ENCODE measurements around the gene LRFN4. TPM values are rescaled to one million over a fixed set of nuclear protein-coding genes. Genes with fewer than 3 reads are reported as not detected.

LRFN4 gene
- total RNA-seq, 1 experiment from 2014 or later: 8.7 TPM

- H3K9me2 ChIP-seq (replicated peaks; ENCODE audit: insufficient read depth, low read length): no peaks in the 10 kb centered on the region
- H3K9ac ChIP-seq (ENCODE audit: low read length): no peak overlapping the region
- H3K79me2 ChIP-seq (ENCODE audit: low read length): no peaks in the 10 kb centered on the region
- H3K27me3 ChIP-seq (ENCODE audit: low read length): no peaks in the 10 kb centered on the region
- DNase-seq: no peak
- H3K9me3 ChIP-seq (ENCODE audit: low read length): no peaks in the 10 kb centered on the region
- H3K4me1 ChIP-seq (ENCODE audit: low read length): peaks cover 30% of the 10 kb centered on the region
- H3K4me2 ChIP-seq (ENCODE audit: low read depth, low read length, poor library complexity, severe bottlenecking): no peak overlapping the region
- no peak overlapping the region for H3K4me3 ChIP-seq (ENCODE audit: low read length)
- no peaks in the 10 kb centered on the region for H3K36me3 ChIP-seq (ENCODE audit: insufficient read depth, low read length)
- H2AFZ ChIP-seq (ENCODE audit: low read length): no peak overlapping the region
- no peak overlapping the region for H3K27ac ChIP-seq (ENCODE audit: low read length)
- H4K20me1 ChIP-seq (ENCODE audit: insufficient read depth, low read depth, low read length): no peaks in the 10 kb centered on the region
These were observed 22.1 kb downstream of the LRFN4 start for GRCh38 chr11:66879000-66879399.

DNA sequence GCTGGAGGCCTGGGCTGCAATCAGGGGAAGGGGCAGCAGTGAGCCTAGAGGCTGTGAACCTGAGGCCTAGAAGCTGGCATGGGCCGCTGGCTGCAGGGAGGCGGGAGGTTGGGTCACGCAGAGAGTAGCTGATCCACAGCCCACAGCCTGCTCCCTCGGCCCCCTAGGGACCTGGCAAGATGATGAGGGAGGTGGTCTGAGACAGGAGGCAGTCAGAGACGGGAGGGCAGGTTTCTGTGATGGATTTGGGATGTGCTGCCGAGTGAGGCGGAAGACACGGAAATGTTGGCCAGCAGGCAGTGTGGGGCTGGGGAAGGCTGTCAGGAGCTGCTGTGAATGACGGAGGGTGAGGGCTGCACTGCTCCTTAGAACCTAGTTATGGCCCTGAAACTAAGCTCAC, 22.7 kb downstream of the LRFN4 start:
- Histone ChIP-seq H3K9ac (ENCODE audit: low read length) (no peak overlapping the region), H3K4me2 (ENCODE audit: low read depth, low read length, poor library complexity, severe bottlenecking) (no peak overlapping the region), H3K79me2 (ENCODE audit: low read length) (no peaks in the 10 kb centered on the region), H3K4me3 (ENCODE audit: low read length) (no peak overlapping the region), H4K20me1 (ENCODE audit: insufficient read depth, low read depth, low read length) (no peaks in the 10 kb centered on the region), H3K9me3 (ENCODE audit: low read length) (no peaks in the 10 kb centered on the region), H3K36me3 (ENCODE audit: insufficient read depth, low read length) (no peaks in the 10 kb centered on the region), H2AFZ (ENCODE audit: low read length) (no peak overlapping the region), H3K9me2 (replicated peaks; ENCODE audit: insufficient read depth, low read length) (no peaks in the 10 kb centered on the region), H3K4me1 (ENCODE audit: low read length) (peaks cover 30% of the 10 kb centered on the region), H3K27ac (ENCODE audit: low read length) (no peak overlapping the region), H3K27me3 (ENCODE audit: low read length) (no peaks in the 10 kb centered on the region)
- DNase-seq: no peak

DNA sequence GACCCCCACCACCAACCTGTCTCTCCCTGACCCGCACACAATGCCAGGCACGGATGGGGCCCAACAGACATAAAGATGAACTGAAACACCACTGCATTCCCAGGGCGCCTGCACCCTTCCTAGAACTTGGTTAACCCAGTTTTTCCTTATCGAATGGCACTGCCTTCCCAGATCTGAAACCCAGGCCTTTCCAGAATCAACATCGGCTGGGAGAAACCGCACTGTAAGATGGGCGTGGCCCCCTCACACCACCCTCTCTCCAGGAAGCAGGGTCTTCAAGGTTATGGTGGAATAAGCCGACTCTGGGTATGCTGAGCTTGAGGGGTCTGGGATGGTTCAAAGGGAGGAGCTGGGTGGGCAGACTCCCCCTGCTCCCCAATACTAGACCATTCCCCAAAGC, 23.1 kb downstream of the LRFN4 start:
- Histone ChIP-seq H4K20me1 (ENCODE audit: insufficient read depth, low read depth, low read length) (no peaks in the 10 kb centered on the region), H3K27me3 (ENCODE audit: low read length) (no peaks in the 10 kb centered on the region), H3K36me3 (ENCODE audit: insufficient read depth, low read length) (no peaks in the 10 kb centered on the region), H3K4me1 (ENCODE audit: low read length) (peaks cover 30% of the 10 kb centered on the region), H3K4me2 (ENCODE audit: low read depth, low read length, poor library complexity, severe bottlenecking) (peak overlapping the region; percentile 53), H3K4me3 (ENCODE audit: low read length) (no peak overlapping the region; the same call in 1 of the 2 replicates), H3K9me2 (replicated peaks; ENCODE audit: insufficient read depth, low read length) (no peaks in the 10 kb centered on the region), H3K79me2 (ENCODE audit: low read length) (no peaks in the 10 kb centered on the region), H2AFZ (ENCODE audit: low read length) (no peak overlapping the region), H3K9me3 (ENCODE audit: low read length) (no peaks in the 10 kb centered on the region), H3K27ac (ENCODE audit: low read length) (no peak overlapping the region), H3K9ac (ENCODE audit: low read length) (peak overlapping the region; percentile 46)
- DNase-seq: no peak

GRCh38 chr11:66880496-66881450, 23.9 kb downstream of the LRFN4 start:
- peak overlapping the region; percentile 53 for H3K4me2 ChIP-seq (ENCODE audit: low read depth, low read length, poor library complexity, severe bottlenecking)
- H3K9ac ChIP-seq (ENCODE audit: low read length): peak overlapping the region; percentile 46
- peak overlapping the region; percentile 2; the same call in 1 of the 2 replicates for H3K4me3 ChIP-seq (ENCODE audit: low read length)
- H4K20me1 ChIP-seq (ENCODE audit: insufficient read depth, low read depth, low read length): no peaks in the 10 kb centered on the region
- H3K79me2 ChIP-seq (ENCODE audit: low read length): no peaks in the 10 kb centered on the region
- peaks cover 30% of the 10 kb centered on the region for H3K4me1 ChIP-seq (ENCODE audit: low read length)
- H3K27me3 ChIP-seq (ENCODE audit: low read length): no peaks in the 10 kb centered on the region
- no peaks in the 10 kb centered on the region for H3K36me3 ChIP-seq (ENCODE audit: insufficient read depth, low read length)
- peak overlapping the region; percentile 56 for H2AFZ ChIP-seq (ENCODE audit: low read length)
- peak overlapping the region; percentile 58 for H3K27ac ChIP-seq (ENCODE audit: low read length)
- H3K9me3 ChIP-seq (ENCODE audit: low read length): no peaks in the 10 kb centered on the region
- no peaks in the 10 kb centered on the region for H3K9me2 ChIP-seq (replicated peaks; ENCODE audit: insufficient read depth, low read length)
- DNase-seq: peak; percentile 89

DNA sequence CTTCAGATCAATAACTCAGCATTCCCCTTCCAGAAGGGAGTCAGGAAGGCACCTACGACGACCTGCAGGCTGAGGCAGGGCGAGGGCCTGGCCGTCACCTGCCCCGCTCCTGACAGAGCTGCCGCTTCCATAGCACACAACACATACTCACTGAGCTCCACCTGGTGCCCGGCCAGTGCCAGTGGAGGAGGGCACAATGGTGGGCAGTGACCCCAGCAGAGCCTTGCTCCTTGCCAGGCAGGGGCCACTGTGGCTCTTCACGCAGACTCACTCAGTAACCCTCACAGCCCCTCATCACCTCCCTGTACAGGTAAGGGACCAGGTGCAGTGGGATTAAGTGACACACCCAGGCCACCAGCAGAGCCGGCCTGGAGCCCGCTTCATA, 24.6 kb downstream of the LRFN4 start:
- Histone ChIP-seq H3K4me1 (ENCODE audit: low read length) (peaks cover 30% of the 10 kb centered on the region), H3K36me3 (ENCODE audit: insufficient read depth, low read length) (no peaks in the 10 kb centered on the region), H3K9me2 (replicated peaks; ENCODE audit: insufficient read depth, low read length) (no peaks in the 10 kb centered on the region), H3K79me2 (ENCODE audit: low read length) (no peaks in the 10 kb centered on the region), H3K4me2 (ENCODE audit: low read depth, low read length, poor library complexity, severe bottlenecking) (peak overlapping the region; percentile 53), H4K20me1 (ENCODE audit: insufficient read depth, low read depth, low read length) (no peaks in the 10 kb centered on the region), H3K27me3 (ENCODE audit: low read length) (no peaks in the 10 kb centered on the region), H3K9ac (ENCODE audit: low read length) (peak overlapping the region; percentile 46), H3K4me3 (ENCODE audit: low read length) (peak overlapping the region; percentile 2; the same call in 1 of the 2 replicates), H3K9me3 (ENCODE audit: low read length) (no peaks in the 10 kb centered on the region), H3K27ac (ENCODE audit: low read length) (peak overlapping the region; percentile 58), H2AFZ (ENCODE audit: low read length) (peak overlapping the region; percentile 56; the same call in 1 of the 2 replicates)
- peak; percentile 51 for DNase-seq

DNA sequence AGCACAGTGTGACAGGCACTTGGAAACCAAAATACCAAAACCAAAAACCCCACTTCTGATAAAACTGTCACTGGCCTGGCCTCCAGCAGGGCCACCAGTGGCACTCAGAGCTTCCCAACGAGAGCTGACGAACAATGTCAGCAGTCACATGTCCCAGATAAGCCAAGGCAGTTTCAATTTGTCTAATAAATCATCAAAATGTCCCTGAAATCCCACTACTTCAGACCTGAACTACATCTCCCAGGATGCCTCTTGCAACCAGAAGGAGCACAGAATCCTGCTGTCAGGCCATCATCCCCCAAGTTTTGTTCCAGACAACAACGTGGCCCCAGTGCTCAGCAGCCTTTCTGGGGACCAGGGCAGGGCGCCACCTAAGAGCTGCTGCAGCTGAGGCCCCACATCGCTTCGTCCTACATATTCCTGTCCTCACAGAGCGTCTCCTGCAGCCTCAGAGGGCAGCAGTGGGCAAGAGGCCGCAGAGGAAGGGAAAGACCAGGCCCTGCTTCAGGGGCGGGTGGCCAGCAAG, 25.1 kb downstream of the LRFN4 start:
- Histone ChIP-seq H3K4me2 (ENCODE audit: low read depth, low read length, poor library complexity, severe bottlenecking) (peak overlapping the region; percentile 53), H3K4me1 (ENCODE audit: low read length) (peaks cover 30% of the 10 kb centered on the region), H3K27me3 (ENCODE audit: low read length) (no peaks in the 10 kb centered on the region), H3K27ac (ENCODE audit: low read length) (no peak overlapping the region), H3K9ac (ENCODE audit: low read length) (no peak overlapping the region), H3K9me2 (replicated peaks; ENCODE audit: insufficient read depth, low read length) (no peaks in the 10 kb centered on the region), H4K20me1 (ENCODE audit: insufficient read depth, low read depth, low read length) (no peaks in the 10 kb centered on the region), H3K36me3 (ENCODE audit: insufficient read depth, low read length) (no peaks in the 10 kb centered on the region), H3K4me3 (ENCODE audit: low read length) (no peak overlapping the region), H2AFZ (ENCODE audit: low read length) (no peak overlapping the region), H3K79me2 (ENCODE audit: low read length) (no peaks in the 10 kb centered on the region), H3K9me3 (ENCODE audit: low read length) (no peaks in the 10 kb centered on the region)
- DNase-seq: peak; percentile 49

GRCh38 chr11:66882561-66883015, 25.7 kb downstream of the LRFN4 start:
- Histone ChIP-seq H3K4me1 (ENCODE audit: low read length) (peaks cover 30% of the 10 kb centered on the region), H2AFZ (ENCODE audit: low read length) (no peak overlapping the region), H3K4me2 (ENCODE audit: low read depth, low read length, poor library complexity, severe bottlenecking) (no peak overlapping the region), H3K27me3 (ENCODE audit: low read length) (no peaks in the 10 kb centered on the region), H3K79me2 (ENCODE audit: low read length) (no peaks in the 10 kb centered on the region), H3K27ac (ENCODE audit: low read length) (no peak overlapping the region), H4K20me1 (ENCODE audit: insufficient read depth, low read depth, low read length) (no peaks in the 10 kb centered on the region), H3K9ac (ENCODE audit: low read length) (no peak overlapping the region), H3K9me2 (replicated peaks; ENCODE audit: insufficient read depth, low read length) (no peaks in the 10 kb centered on the region), H3K4me3 (ENCODE audit: low read length) (no peak overlapping the region), H3K9me3 (ENCODE audit: low read length) (no peaks in the 10 kb centered on the region), H3K36me3 (ENCODE audit: insufficient read depth, low read length) (no peaks in the 10 kb centered on the region)
- no peak for DNase-seq

Data from Karpas-422 (cell line).